H1 (cell line): ENCODE measurements around the gene TMEM222. TPM values are rescaled to one million over a fixed set of nuclear protein-coding genes. Genes with fewer than 3 reads are reported as not detected.

Source experiments
- CREB1 ChIP-seq: IDR thresholded peaks from 2 replicates; pipeline ENCODE4 v1.6.1; 2012; ENCODE audit warnings: inconsistent platforms
- JUND ChIP-seq: IDR thresholded peaks from 2 replicates; pipeline ENCODE4 v1.6.1; 2011; ENCODE audit warnings: mild to moderate bottlenecking, improper control_type of control experiment, low read length
- PHF8 ChIP-seq: fragments of 200-600 bp; sonication (generic); conservative IDR thresholded peaks from 2 replicates; pipeline ENCODE4 v1.7.1; 2012; ENCODE audit warnings: low read depth, mild to moderate bottlenecking, inconsistent platforms, low read length, moderate library complexity
- RFX5 ChIP-seq: IDR thresholded peaks from 2 replicates; pipeline ENCODE4 v1.6.1; 2011; ENCODE audit warnings: low read depth, low read length, improper control_type of control experiment, borderline replicate concordance
- polyA plus RNA-seq, 7 experiments: library from polyadenylated mRNA; depleted of rRNA in 3 of 7; stranded (reverse) in 5 of 7; unstranded in 2 of 7; fragments of >200 nt in 5 of 7; fragments of 200-250 nt in 2 of 7; gene quantifications; 1 replicate in 5 of 7; 2 replicates in 1 of 7; 4 replicates in 1 of 7; pipeline versions ENCODE4 v1.2.1 to v1.2.3, GENCODE V29; 2011 to 2013; ENCODE audit warnings: missing spikeins in 2 of 7, mixed read lengths in 2 of 7
- total RNA-seq: library from RNA; stranded (reverse); fragmentation: NEBNext Ultra II Directional; extraction: Animal tissue kit (Norgen Biotek cat#: 25700); gene quantifications from 2 replicates; pipeline ENCODE4 v1.2.1, GENCODE V29; 2021
- TF ChIP-seq, protein P1 (sequence below): fragments of 300-600 bp; sonication (generic); IDR thresholded peaks from 2 replicates; pipeline ENCODE4 v1.7.1; 2012; ENCODE audit warnings: low read length, moderate library complexity, mild to moderate bottlenecking, inconsistent platforms; ENCODE audit not compliant: insufficient replicate concordance
- TF ChIP-seq, protein P2 (sequence below), 3 experiments: IDR thresholded peaks; 1 replicate in 2 of 3; 2 replicates in 1 of 3; pipeline versions ENCODE4 v1.5.1 to v1.6.1; 2011; ENCODE audit warnings: low read length in 3 of 3, mild to moderate bottlenecking in 3 of 3, inconsistent platforms in 2 of 3, low read depth in 1 of 3, moderate library complexity in 1 of 3; ENCODE audit not compliant: insufficient read depth in 1 of 3; ENCODE audit errors: control extremely low read depth in 1 of 3

Gene TMEM222
- total and polyA plus RNA-seq, 2 of the 8 experiments (the other 6 are each of a cell fraction or from before 2014, with no cell fraction given) = 27.0 to 51.8 TPM

DNA sequence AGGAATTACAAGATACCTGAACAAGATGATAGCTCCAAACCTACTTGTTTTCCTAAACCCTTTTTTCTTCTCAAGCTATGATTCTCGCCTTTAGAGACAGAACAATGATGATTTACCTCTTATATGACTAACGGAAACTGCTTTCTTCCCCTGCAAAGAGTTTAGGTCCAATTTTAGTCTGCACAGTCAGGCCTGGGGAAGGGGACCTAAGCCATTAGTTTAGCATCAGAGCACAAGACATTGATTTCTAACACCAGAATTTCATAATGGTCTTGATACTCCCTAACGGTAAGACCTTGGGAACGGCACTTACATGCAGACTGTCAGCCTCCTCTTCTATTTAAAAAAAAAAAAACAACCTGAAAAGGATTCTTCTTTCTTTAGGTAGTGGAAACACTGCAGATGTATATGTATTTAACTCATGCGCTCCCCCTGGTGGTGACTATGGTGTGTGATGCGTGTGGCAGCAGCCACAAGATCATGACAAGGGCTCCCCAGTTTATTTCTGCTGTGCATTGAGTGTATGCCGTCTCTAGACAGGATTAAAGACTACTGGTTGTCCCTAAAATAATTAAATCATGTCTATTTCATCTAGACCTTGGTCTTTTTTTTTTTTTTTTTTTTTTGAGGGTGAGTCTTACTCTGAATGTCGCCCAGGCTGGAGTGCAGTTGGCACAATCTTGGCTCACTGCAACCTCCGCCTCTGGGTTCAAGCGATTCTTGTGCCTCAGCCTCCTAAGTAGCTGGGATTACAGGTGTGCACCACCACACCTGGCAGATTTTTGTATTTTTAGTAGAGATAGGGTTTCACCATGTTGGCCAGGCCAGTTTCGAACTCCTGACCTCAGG, 37.3 kb upstream of the TMEM222 start (continued):
- TF ChIP-seq, protein P1, sequence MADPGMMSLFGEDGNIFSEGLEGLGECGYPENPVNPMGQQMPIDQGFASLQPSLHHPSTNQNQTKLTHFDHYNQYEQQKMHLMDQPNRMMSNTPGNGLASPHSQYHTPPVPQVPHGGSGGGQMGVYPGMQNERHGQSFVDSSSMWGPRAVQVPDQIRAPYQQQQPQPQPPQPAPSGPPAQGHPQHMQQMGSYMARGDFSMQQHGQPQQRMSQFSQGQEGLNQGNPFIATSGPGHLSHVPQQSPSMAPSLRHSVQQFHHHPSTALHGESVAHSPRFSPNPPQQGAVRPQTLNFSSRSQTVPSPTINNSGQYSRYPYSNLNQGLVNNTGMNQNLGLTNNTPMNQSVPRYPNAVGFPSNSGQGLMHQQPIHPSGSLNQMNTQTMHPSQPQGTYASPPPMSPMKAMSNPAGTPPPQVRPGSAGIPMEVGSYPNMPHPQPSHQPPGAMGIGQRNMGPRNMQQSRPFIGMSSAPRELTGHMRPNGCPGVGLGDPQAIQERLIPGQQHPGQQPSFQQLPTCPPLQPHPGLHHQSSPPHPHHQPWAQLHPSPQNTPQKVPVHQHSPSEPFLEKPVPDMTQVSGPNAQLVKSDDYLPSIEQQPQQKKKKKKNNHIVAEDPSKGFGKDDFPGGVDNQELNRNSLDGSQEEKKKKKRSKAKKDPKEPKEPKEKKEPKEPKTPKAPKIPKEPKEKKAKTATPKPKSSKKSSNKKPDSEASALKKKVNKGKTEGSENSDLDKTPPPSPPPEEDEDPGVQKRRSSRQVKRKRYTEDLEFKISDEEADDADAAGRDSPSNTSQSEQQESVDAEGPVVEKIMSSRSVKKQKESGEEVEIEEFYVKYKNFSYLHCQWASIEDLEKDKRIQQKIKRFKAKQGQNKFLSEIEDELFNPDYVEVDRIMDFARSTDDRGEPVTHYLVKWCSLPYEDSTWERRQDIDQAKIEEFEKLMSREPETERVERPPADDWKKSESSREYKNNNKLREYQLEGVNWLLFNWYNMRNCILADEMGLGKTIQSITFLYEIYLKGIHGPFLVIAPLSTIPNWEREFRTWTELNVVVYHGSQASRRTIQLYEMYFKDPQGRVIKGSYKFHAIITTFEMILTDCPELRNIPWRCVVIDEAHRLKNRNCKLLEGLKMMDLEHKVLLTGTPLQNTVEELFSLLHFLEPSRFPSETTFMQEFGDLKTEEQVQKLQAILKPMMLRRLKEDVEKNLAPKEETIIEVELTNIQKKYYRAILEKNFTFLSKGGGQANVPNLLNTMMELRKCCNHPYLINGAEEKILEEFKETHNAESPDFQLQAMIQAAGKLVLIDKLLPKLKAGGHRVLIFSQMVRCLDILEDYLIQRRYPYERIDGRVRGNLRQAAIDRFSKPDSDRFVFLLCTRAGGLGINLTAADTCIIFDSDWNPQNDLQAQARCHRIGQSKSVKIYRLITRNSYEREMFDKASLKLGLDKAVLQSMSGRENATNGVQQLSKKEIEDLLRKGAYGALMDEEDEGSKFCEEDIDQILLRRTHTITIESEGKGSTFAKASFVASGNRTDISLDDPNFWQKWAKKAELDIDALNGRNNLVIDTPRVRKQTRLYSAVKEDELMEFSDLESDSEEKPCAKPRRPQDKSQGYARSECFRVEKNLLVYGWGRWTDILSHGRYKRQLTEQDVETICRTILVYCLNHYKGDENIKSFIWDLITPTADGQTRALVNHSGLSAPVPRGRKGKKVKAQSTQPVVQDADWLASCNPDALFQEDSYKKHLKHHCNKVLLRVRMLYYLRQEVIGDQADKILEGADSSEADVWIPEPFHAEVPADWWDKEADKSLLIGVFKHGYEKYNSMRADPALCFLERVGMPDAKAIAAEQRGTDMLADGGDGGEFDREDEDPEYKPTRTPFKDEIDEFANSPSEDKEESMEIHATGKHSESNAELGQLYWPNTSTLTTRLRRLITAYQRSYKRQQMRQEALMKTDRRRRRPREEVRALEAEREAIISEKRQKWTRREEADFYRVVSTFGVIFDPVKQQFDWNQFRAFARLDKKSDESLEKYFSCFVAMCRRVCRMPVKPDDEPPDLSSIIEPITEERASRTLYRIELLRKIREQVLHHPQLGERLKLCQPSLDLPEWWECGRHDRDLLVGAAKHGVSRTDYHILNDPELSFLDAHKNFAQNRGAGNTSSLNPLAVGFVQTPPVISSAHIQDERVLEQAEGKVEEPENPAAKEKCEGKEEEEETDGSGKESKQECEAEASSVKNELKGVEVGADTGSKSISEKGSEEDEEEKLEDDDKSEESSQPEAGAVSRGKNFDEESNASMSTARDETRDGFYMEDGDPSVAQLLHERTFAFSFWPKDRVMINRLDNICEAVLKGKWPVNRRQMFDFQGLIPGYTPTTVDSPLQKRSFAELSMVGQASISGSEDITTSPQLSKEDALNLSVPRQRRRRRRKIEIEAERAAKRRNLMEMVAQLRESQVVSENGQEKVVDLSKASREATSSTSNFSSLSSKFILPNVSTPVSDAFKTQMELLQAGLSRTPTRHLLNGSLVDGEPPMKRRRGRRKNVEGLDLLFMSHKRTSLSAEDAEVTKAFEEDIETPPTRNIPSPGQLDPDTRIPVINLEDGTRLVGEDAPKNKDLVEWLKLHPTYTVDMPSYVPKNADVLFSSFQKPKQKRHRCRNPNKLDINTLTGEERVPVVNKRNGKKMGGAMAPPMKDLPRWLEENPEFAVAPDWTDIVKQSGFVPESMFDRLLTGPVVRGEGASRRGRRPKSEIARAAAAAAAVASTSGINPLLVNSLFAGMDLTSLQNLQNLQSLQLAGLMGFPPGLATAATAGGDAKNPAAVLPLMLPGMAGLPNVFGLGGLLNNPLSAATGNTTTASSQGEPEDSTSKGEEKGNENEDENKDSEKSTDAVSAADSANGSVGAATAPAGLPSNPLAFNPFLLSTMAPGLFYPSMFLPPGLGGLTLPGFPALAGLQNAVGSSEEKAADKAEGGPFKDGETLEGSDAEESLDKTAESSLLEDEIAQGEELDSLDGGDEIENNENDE = no peak
- TF ChIP-seq PHF8 = no peak
- peak; percentile 67 for TF ChIP-seq CREB1
- peak; percentile 17; the same call in 1 of the 2 replicates for TF ChIP-seq JUND
- TF ChIP-seq RFX5 = no peak
- TF ChIP-seq, protein P2, sequence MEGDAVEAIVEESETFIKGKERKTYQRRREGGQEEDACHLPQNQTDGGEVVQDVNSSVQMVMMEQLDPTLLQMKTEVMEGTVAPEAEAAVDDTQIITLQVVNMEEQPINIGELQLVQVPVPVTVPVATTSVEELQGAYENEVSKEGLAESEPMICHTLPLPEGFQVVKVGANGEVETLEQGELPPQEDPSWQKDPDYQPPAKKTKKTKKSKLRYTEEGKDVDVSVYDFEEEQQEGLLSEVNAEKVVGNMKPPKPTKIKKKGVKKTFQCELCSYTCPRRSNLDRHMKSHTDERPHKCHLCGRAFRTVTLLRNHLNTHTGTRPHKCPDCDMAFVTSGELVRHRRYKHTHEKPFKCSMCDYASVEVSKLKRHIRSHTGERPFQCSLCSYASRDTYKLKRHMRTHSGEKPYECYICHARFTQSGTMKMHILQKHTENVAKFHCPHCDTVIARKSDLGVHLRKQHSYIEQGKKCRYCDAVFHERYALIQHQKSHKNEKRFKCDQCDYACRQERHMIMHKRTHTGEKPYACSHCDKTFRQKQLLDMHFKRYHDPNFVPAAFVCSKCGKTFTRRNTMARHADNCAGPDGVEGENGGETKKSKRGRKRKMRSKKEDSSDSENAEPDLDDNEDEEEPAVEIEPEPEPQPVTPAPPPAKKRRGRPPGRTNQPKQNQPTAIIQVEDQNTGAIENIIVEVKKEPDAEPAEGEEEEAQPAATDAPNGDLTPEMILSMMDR (IDR thresholded peaks at IDR 0.05; ENCODE audit: control extremely low read depth in 1 of 3, insufficient read depth in 1 of 3, low read depth in 1 of 3, low read length in 3 of 3) = peak; percentile 76 to 81 (median 77)
